ENCODE data around the gene PLA2G2A.

Gene PLA2G2A, protein sequence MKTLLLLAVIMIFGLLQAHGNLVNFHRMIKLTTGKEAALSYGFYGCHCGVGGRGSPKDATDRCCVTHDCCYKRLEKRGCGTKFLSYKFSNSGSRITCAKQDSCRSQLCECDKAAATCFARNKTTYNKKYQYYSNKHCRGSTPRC

DNA sequence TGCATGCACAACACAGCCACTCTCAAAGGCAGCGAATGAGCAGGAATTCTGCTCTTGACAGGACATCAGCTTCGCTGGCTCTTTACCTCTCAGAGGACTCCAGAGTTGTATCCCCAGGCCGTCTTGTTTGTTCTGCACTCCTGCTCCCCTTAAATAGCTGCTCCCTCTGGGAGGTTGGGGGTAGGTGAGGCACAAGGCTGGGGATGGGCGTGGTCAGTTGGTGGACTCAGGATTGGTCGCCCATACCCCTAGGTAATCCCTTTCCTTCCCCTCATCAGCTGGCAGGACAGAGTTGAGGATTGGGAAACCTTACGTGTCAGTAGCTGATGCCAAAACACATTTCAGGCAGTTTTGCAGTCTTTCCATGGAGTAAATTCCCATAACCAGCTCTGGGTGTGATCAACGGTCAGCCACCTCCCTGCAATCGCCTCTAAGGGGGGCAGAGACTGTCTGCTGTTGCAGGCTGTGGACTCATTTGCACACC, at the start of gene PLA2G2A:
TSS of gene PLA2G2A (minus strand) at position 125 of the 484 bp plus-strand sequence. CDS start 845 bp downstream, outside the sequence.
- Histone ChIP-seq H3K4me3 (ENCODE audit: low read depth, low read length, poor library complexity, severe bottlenecking) (no peak within 1 kb of the TSS), H3K79me2 (ENCODE audit: insufficient read depth, low read length) (no peaks in the 10 kb centered on the region), H3K4me2 (ENCODE audit: low read length) (no peak within 1 kb of the TSS), H2AFZ (ENCODE audit: low read length) (no peak within 1 kb of the TSS), H3F3A (ENCODE audit: insufficient read depth, low read length) (no peaks in the 10 kb centered on the region), H3K9me2 (ENCODE audit: low read depth, low read length) (no peaks in the 10 kb centered on the region), H3K27ac (ENCODE audit: low read depth, low read length, poor library complexity, severe bottlenecking) (no peak within 1 kb of the TSS), H3K9ac (ENCODE audit: low read length) (no peak within 1 kb of the TSS), H3K4me1 (ENCODE audit: insufficient read depth, low read length, severe bottlenecking) (no peaks in the 10 kb centered on the region), H3K36me3 (ENCODE audit: insufficient read depth, low read length) (no peaks in the 10 kb centered on the region), H3K27me3 (ENCODE audit: insufficient read depth, low read length) (peaks cover 4% of the 10 kb centered on the region; the same call in 1 of the 2 replicates), H4K20me1 (ENCODE audit: insufficient read depth, low read length) (no peaks in the 10 kb centered on the region), H3K9me3 (ENCODE audit: low read length) (no peaks in the 10 kb centered on the region)
- TF ChIP-seq EZH2 (IDR thresholded peaks at IDR 0.05; ENCODE audit: borderline replicate concordance, low read length): no peak
- TF ChIP-seq, protein P1, sequence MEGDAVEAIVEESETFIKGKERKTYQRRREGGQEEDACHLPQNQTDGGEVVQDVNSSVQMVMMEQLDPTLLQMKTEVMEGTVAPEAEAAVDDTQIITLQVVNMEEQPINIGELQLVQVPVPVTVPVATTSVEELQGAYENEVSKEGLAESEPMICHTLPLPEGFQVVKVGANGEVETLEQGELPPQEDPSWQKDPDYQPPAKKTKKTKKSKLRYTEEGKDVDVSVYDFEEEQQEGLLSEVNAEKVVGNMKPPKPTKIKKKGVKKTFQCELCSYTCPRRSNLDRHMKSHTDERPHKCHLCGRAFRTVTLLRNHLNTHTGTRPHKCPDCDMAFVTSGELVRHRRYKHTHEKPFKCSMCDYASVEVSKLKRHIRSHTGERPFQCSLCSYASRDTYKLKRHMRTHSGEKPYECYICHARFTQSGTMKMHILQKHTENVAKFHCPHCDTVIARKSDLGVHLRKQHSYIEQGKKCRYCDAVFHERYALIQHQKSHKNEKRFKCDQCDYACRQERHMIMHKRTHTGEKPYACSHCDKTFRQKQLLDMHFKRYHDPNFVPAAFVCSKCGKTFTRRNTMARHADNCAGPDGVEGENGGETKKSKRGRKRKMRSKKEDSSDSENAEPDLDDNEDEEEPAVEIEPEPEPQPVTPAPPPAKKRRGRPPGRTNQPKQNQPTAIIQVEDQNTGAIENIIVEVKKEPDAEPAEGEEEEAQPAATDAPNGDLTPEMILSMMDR (IDR thresholded peaks at IDR 0.05; ENCODE audit: low read length): no peak

DNA sequence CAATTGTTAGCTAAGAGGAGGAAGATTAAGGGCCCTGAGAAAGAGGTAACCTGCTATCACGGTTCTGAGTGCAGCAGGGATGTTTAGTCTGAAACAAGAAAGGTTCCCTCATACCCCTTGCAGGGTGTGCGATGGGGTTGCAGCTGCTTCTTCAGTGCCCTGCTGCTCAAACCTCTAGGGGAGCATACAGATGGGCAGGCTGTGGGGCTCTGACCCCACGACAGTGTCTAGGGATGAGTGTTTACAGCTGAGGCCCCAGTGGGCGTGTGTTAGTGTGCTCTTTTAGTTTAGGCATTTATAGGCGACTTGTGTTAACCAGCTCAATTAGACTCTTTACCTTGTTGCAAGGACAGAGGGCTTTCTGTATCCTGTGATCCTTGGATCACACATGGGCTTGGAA, 49.3 kb upstream of the PLA2G2A start:
- Histone ChIP-seq H3K4me1 (ENCODE audit: insufficient read depth, low read length, severe bottlenecking) (no peaks in the 10 kb centered on the region), H3K27me3 (ENCODE audit: insufficient read depth, low read length) (0 out of 2 replicates have a peak, but pooled peaks cover 6% of the 10 kb centered on the region), H3K36me3 (ENCODE audit: insufficient read depth, low read length) (no peaks in the 10 kb centered on the region), H3K9ac (ENCODE audit: low read length) (no peak overlapping the region), H3K9me3 (ENCODE audit: low read length) (no peaks in the 10 kb centered on the region), H3F3A (ENCODE audit: insufficient read depth, low read length) (no peaks in the 10 kb centered on the region), H3K9me2 (ENCODE audit: low read depth, low read length) (no peaks in the 10 kb centered on the region), H4K20me1 (ENCODE audit: insufficient read depth, low read length) (no peaks in the 10 kb centered on the region), H2AFZ (ENCODE audit: low read length) (no peak overlapping the region), H3K4me2 (ENCODE audit: low read length) (no peak overlapping the region), H3K27ac (ENCODE audit: low read depth, low read length, poor library complexity, severe bottlenecking) (no peak overlapping the region), H3K79me2 (ENCODE audit: insufficient read depth, low read length) (no peaks in the 10 kb centered on the region), H3K4me3 (ENCODE audit: low read depth, low read length, poor library complexity, severe bottlenecking) (no peak overlapping the region)
- TF ChIP-seq, protein P1 (IDR thresholded peaks at IDR 0.05; ENCODE audit: low read length): no peak
- no peak for TF ChIP-seq EZH2 (IDR thresholded peaks at IDR 0.05; ENCODE audit: borderline replicate concordance, low read length)

DNA sequence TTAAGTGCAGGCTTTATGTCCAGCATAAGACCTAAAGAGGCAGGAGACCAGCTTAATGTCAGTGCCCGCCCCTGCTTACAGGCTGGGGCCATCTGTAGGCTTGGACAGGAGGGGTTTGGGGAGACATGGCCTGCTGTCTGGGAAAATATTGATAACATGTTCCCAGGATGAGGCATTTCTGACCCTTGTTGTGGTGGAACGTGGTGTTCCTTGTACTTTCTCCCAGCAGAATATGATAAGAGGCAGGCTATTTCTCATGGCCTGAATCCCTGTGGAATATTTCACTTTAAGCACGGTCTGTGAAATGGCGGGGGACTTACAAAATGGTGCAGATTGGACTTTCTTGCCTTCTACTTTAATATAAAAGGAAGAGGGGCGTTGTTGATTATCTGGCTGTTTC, 48.7 kb upstream of the PLA2G2A start:
- H3K9me3 ChIP-seq (ENCODE audit: low read length): no peaks in the 10 kb centered on the region
- no peaks in the 10 kb centered on the region for H3K4me1 ChIP-seq (ENCODE audit: insufficient read depth, low read length, severe bottlenecking)
- H4K20me1 ChIP-seq (ENCODE audit: insufficient read depth, low read length): no peaks in the 10 kb centered on the region
- TF ChIP-seq, protein P1 (IDR thresholded peaks at IDR 0.05; ENCODE audit: low read length): no peak
- TF ChIP-seq EZH2 (IDR thresholded peaks at IDR 0.05; ENCODE audit: borderline replicate concordance, low read length): no peak
- no peak overlapping the region for H2AFZ ChIP-seq (ENCODE audit: low read length)
- H3K4me2 ChIP-seq (ENCODE audit: low read length): no peak overlapping the region
- H3K4me3 ChIP-seq (ENCODE audit: low read depth, low read length, poor library complexity, severe bottlenecking): no peak overlapping the region
- no peak overlapping the region for H3K27ac ChIP-seq (ENCODE audit: low read depth, low read length, poor library complexity, severe bottlenecking)
- H3K9ac ChIP-seq (ENCODE audit: low read length): no peak overlapping the region
- no peaks in the 10 kb centered on the region for H3K9me2 ChIP-seq (ENCODE audit: low read depth, low read length)
- H3K36me3 ChIP-seq (ENCODE audit: insufficient read depth, low read length): no peaks in the 10 kb centered on the region
- H3K79me2 ChIP-seq (ENCODE audit: insufficient read depth, low read length): no peaks in the 10 kb centered on the region
- 0 out of 2 replicates have a peak, but pooled peaks cover 6% of the 10 kb centered on the region for H3K27me3 ChIP-seq (ENCODE audit: insufficient read depth, low read length)
- no peaks in the 10 kb centered on the region for H3F3A ChIP-seq (ENCODE audit: insufficient read depth, low read length)

All from OCI-LY1 (cell line).